GM12878 (cell line): Measurements from ENCODE around the gene ZMYND19. TPM values are rescaled to one million over a fixed set of nuclear protein-coding genes. Genes with fewer than 3 reads are reported as not detected.
"Not testable (repeated sequence)": the region's sequence is repeated elsewhere in the genome, so short reads cannot be mapped to it uniquely, and the experiment has no call there.

Experiments used
- ATAC-seq: fragments of 200-7000 bp; cut with Tn5 transposase; 3 replicates; pipeline ENCODE4 v1.9.1; 2020; ENCODE audit warnings: mild to moderate bottlenecking, moderate library complexity
- BruUV-seq: library from RNA; stranded (reverse); fragments of 400-500 nt; replicated peaks from 2 replicates; lab custom pipeline; 2021; lab: Mats Ljungman, UMichigan
- CTCF ChIA-PET: fragments of 300-600 bp; sonication (Branson Sonifier 250); formaldehyde crosslinking; extraction: SDS; loops from one replicate; lab custom pipeline; 2021; ENCODE audit warnings: inconsistent platforms; lab: Yijun Ruan, JAX
- POLR2A ChIA-PET: fragments of 350-600 bp; formaldehyde crosslinking; extraction: SDS; loops from one replicate; lab custom pipeline; 2021; ENCODE audit warnings: inconsistent platforms; lab: Charles Lee
- RAD21 ChIA-PET: fragments of 300-600 bp; sonication (Branson Sonifier 250); formaldehyde crosslinking; loops from one replicate; lab custom pipeline; 2023; ENCODE audit warnings: antibody characterized with exemption; ENCODE audit not compliant: unreplicated experiment; lab: Charles Lee
- SMC1A ChIA-PET: fragments of 300-600 bp; sonication (Branson Sonifier 250); formaldehyde crosslinking; loops from one replicate; lab custom pipeline; 2023; ENCODE audit not compliant: unreplicated experiment, uncharacterized antibody; lab: Charles Lee
- DNase-seq: peaks from one replicate; pipeline ENCODE4 v3.0.0-alpha.2; 2011; ENCODE audit warnings: low read depth, low spot score
- FAIRE-seq: peaks from 3 replicates; lab custom pipeline; 2011; peaks lifted over from hg19 to GRCh38; lab: Jason Lieb, UNC
- H2AFZ ChIP-seq: 2 replicates; pipeline ENCODE4 v1.6.0; 2011; ENCODE audit warnings: low read depth, low read length, control low read depth; ENCODE audit not compliant: control insufficient read depth
- H3K27ac ChIP-seq: 2 replicates; pipeline ENCODE4 v1.5.1; 2011; ENCODE audit warnings: control low read depth; ENCODE audit not compliant: control insufficient read depth, insufficient read depth
- H3K27me3 ChIP-seq, 2 experiments: replicated peaks in 1 of 2; 2 replicates each; pipeline versions ENCODE4 v1.6.0 to v1.6.1; 2011; ENCODE audit warnings: low read length in 1 of 2; ENCODE audit not compliant: control insufficient read depth in 2 of 2, insufficient read depth in 2 of 2
- H3K36me3 ChIP-seq, 2 experiments: 2 replicates each; pipeline ENCODE4 v1.5.1; 2011; ENCODE audit warnings: low read length in 1 of 2; ENCODE audit not compliant: control insufficient read depth in 2 of 2, insufficient read depth in 2 of 2
- H3K4me1 ChIP-seq: 2 replicates; pipeline ENCODE4 v1.6.1; 2011; ENCODE audit warnings: mild to moderate bottlenecking, low read length, moderate library complexity, mixed read lengths; ENCODE audit not compliant: control insufficient read depth, insufficient read depth
- H3K4me2 ChIP-seq: 2 replicates; pipeline ENCODE4 v1.6.0; 2011; ENCODE audit warnings: control low read depth; ENCODE audit not compliant: control insufficient read depth, insufficient read depth
- H3K4me3 ChIP-seq: fragments of 200-600 bp; sonication (generic); 2 replicates; pipeline ENCODE4 v1.5.1; 2016
- H3K79me2 ChIP-seq: 2 replicates; pipeline ENCODE4 v1.6.0; 2011; ENCODE audit warnings: low read length; ENCODE audit not compliant: control insufficient read depth, insufficient read depth
- H3K9ac ChIP-seq: 2 replicates; pipeline ENCODE4 v1.8.0; 2011; ENCODE audit warnings: low read length, control low read depth, mixed read lengths; ENCODE audit not compliant: control insufficient read depth, insufficient read depth
- H3K9me3 ChIP-seq: replicated peaks from 3 replicates; pipeline ENCODE4 v1.5.1; 2011; ENCODE audit warnings: mild to moderate bottlenecking, low read length; ENCODE audit not compliant: control insufficient read depth, insufficient read depth
- H4K20me1 ChIP-seq: 2 replicates; pipeline ENCODE4 v1.6.0; 2011; ENCODE audit not compliant: control insufficient read depth, insufficient read depth
- ASH2L ChIP-seq: fragments of 300-600, 200-600 bp; sonication (generic); IDR thresholded peaks from 2 replicates; pipeline ENCODE4 v1.6.1; 2017; ENCODE audit warnings: low read depth, mild to moderate bottlenecking, borderline replicate concordance
- NBN ChIP-seq: fragments of 450-650 bp; IDR thresholded peaks from 2 replicates; pipeline ENCODE4 v1.6.1; 2016
- RAD21 ChIP-seq: IDR thresholded peaks from 2 replicates; pipeline ENCODE4 v1.6.1; 2011; ENCODE audit warnings: mild to moderate bottlenecking, low read depth, low read length, moderate library complexity; ENCODE audit not compliant: insufficient read depth
- SP1 ChIP-seq: IDR thresholded peaks from one replicate; pipeline ENCODE4 v1.6.1; 2011; ENCODE audit warnings: low read depth, low read length
- TCF3 ChIP-seq: IDR thresholded peaks from 2 replicates; pipeline ENCODE4 v1.6.1; 2012; ENCODE audit warnings: low read depth, mild to moderate bottlenecking, low read length, borderline replicate concordance; ENCODE audit not compliant: insufficient read depth
- WGBS: methylation state at CpG from one replicate; pipeline ENCODE4 v1.1.6; 2016; ENCODE audit warnings: low lambda C conversion rate; ENCODE audit not compliant: insufficient replicate concordance, insufficient coverage; ENCODE audit errors: missing lambda C conversion rate; 5-methylcytosine and 5-hydroxymethylcytosine counted together
- in situ Hi-C: fragments of 300-500 bp; cut with MboI; formaldehyde crosslinking; loops from 9 replicates; pipeline ENCODE4 v1.14.3; 2018; ENCODE audit warnings: mixed read lengths
- intact Hi-C: fragments of 100-400 bp; cut with micrococcal nuclease; formaldehyde crosslinking; loops from one replicate; pipeline ENCODE4 v1.14.2; 2022; ENCODE audit not compliant: unreplicated experiment
- polyA plus RNA-seq, 11 experiments: library from polyadenylated mRNA; depleted of rRNA in 4 of 11; unstranded in 6 of 11; stranded (reverse) in 5 of 11; fragments of >200 nt; fragmentation: Nextera tagmentation in 4 of 11; fragmentation: Illumina TruSeq in 1 of 11; extraction: Ambion mirVana in 4 of 11; extraction: Trizol in 1 of 11; gene quantifications; 1 replicate in 1 of 11; 2 replicates in 10 of 11; pipeline versions ENCODE4 v1.2.1 to v1.2.3, GENCODE V29; 2011 to 2016; ENCODE audit warnings: inconsistent platforms in 2 of 11, missing spikeins in 2 of 11, low read depth in 1 of 11
- total RNA-seq, 4 experiments: library from RNA; depleted of rRNA in 3 of 4; stranded (reverse); fragments of >200 nt in 3 of 4; fragmentation: Illumina TruSeq in 1 of 4; extraction: Trizol in 1 of 4; gene quantifications; 2 replicates each; pipeline versions ENCODE4 v1.2.1 to v1.2.3, GENCODE V29; 2013 to 2021
- TF ChIP-seq, protein P1 (sequence below): fragments of 450-650 bp; formaldehyde crosslinking; IDR thresholded peaks from 2 replicates; pipeline ENCODE4 v1.5.0; 2022; ENCODE audit warnings: mild to moderate bottlenecking, missing genetic modification characterization
- TF ChIP-seq, protein P2 (sequence below): fragments of 450-650 bp; IDR thresholded peaks from 2 replicates; pipeline ENCODE4 v1.6.1; 2018; ENCODE audit warnings: mild to moderate bottlenecking, low read depth, moderate library complexity; ENCODE audit not compliant: partially characterized antibody

ZMYND19 gene
- total and polyA plus RNA-seq, 10 of the 15 experiments (the other 5 are each of a cell fraction or from before 2014, with no cell fraction given) = 0.84 to 54.8 (median 20.1) TPM

DNA sequence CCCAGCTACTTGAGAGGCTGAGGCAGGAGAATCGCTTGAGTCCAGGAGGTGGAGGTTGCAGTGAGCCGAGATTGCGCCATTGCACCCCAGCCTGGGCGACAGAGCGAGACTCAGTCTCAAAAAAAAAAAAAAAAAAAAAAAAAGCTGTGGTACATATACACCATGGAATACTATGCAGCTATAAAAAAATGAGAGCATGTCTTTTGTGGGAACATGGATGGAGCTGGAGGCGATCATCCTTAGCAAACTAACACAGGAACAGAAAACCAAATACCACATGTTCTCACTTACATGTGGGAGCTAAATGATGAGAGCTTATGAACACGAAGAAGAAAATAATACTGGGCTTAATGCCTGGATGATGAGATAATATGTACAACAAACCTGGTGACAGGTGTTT, 6.3 kb upstream of the ZMYND19 start:
- ChIA-PET POLR2A (interaction anchor here (0.6 kb wide), 2 partner anchors 9 to 91 kb away, joined by 4 read pairs; no protein-coding TSS in a partner anchor), CTCF (interaction anchor here (0.6 kb wide), 1 partner anchor 19 kb away, joined by 3 read pairs; no protein-coding TSS in a partner anchor)
- H2AFZ ChIP-seq, FAIRE-seq, H3K4me2 ChIP-seq, H3K9me3 ChIP-seq, H4K20me1 ChIP-seq, SMC1A ChIA-PET, in situ Hi-C loops, DNase-seq, H3K27me3 ChIP-seq, RAD21 ChIA-PET, H3K27ac ChIP-seq, H3K4me1 ChIP-seq, H3K9ac ChIP-seq, H3K79me2 ChIP-seq, intact Hi-C loops, ATAC-seq, BruUV-seq, H3K4me3 ChIP-seq, H3K36me3 ChIP-seq: not testable (repeated sequence)
- 91% methylated on average over 7 of the region's 7 CpGs for WGBS

DNA sequence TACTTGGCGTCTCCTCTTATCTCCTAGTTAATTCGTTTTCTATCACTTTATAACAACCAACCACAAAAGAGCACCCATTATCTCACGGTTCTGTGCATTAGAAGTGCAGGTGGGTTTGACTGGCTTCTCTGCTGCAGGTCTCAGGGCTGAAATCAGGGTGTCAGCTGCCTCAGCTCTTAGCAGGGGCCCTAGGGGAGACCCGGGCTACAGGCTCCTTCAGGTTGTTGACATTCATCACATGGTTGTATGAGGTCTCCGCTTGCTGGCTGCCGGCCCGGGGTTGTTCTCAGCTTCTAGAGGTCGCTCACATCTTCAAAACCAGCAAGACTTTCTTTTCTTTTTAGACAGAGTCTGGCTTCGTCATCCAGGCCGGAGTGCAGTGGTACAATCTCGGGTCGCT, 2.9 kb upstream of the ZMYND19 start:
- Histone ChIP-seq H3K4me3 (no peak overlapping the region), H3K79me2 (peaks cover 14% of the 10 kb centered on the region), H2AFZ (no peak overlapping the region), H3K9me3 (no peaks in the 10 kb centered on the region), H3K36me3 (peaks cover 1 to 2% of the 10 kb centered on the region in 2 experiments; a peak in 2 of 4 replicates), H3K9ac (no peak overlapping the region), H3K27ac (no peak overlapping the region), H3K27me3 (no peaks in the 10 kb centered on the region), H4K20me1 (no peaks in the 10 kb centered on the region), H3K4me1 (peaks cover 6% of the 10 kb centered on the region; the same call in 1 of the 2 replicates), H3K4me2 (no peak overlapping the region)
- 81% methylated on average over 12 of the region's 12 CpGs for WGBS
- in situ Hi-C loops (no loop called here), intact Hi-C loops (no loop called here)
- BruUV-seq = no TSS peak
- CTCF ChIA-PET = no interaction called here
- RAD21 ChIA-PET = no interaction called here
- POLR2A ChIA-PET = interaction anchor here (1.1 kb wide), 1 partner anchor 15 kb away, joined by 3 read pairs; no protein-coding TSS in a partner anchor
- no peak for ATAC-seq
- no peak for FAIRE-seq
- no peak for DNase-seq
- SMC1A ChIA-PET = no interaction called here
- TF ChIP-seq, protein P1, sequence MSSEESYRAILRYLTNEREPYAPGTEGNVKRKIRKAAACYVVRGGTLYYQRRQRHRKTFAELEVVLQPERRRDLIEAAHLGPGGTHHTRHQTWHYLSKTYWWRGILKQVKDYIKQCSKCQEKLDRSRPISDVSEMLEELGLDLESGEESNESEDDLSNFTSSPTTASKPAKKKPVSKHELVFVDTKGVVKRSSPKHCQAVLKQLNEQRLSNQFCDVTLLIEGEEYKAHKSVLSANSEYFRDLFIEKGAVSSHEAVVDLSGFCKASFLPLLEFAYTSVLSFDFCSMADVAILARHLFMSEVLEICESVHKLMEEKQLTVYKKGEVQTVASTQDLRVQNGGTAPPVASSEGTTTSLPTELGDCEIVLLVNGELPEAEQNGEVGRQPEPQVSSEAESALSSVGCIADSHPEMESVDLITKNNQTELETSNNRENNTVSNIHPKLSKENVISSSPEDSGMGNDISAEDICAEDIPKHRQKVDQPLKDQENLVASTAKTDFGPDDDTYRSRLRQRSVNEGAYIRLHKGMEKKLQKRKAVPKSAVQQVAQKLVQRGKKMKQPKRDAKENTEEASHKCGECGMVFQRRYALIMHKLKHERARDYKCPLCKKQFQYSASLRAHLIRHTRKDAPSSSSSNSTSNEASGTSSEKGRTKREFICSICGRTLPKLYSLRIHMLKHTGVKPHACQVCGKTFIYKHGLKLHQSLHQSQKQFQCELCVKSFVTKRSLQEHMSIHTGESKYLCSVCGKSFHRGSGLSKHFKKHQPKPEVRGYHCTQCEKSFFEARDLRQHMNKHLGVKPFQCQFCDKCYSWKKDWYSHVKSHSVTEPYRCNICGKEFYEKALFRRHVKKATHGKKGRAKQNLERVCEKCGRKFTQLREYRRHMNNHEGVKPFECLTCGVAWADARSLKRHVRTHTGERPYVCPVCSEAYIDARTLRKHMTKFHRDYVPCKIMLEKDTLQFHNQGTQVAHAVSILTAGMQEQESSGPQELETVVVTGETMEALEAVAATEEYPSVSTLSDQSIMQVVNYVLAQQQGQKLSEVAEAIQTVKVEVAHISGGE = no peak
- no peak for TF ChIP-seq NBN
- no peak for TF ChIP-seq RAD21
- TF ChIP-seq SP1 = no peak
- TF ChIP-seq TCF3 = no peak
- TF ChIP-seq ASH2L = no peak
- TF ChIP-seq, protein P2, sequence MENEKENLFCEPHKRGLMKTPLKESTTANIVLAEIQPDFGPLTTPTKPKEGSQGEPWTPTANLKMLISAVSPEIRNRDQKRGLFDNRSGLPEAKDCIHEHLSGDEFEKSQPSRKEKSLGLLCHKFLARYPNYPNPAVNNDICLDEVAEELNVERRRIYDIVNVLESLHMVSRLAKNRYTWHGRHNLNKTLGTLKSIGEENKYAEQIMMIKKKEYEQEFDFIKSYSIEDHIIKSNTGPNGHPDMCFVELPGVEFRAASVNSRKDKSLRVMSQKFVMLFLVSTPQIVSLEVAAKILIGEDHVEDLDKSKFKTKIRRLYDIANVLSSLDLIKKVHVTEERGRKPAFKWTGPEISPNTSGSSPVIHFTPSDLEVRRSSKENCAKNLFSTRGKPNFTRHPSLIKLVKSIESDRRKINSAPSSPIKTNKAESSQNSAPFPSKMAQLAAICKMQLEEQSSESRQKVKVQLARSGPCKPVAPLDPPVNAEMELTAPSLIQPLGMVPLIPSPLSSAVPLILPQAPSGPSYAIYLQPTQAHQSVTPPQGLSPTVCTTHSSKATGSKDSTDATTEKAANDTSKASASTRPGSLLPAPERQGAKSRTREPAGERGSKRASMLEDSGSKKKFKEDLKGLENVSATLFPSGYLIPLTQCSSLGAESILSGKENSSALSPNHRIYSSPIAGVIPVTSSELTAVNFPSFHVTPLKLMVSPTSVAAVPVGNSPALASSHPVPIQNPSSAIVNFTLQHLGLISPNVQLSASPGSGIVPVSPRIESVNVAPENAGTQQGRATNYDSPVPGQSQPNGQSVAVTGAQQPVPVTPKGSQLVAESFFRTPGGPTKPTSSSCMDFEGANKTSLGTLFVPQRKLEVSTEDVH = no peak
